ENCODE results near the gene SEC23A. TPM values are rescaled to one million over a fixed set of nuclear protein-coding genes. Genes with fewer than 3 reads are reported as not detected.

Gene SEC23A
- total and polyA plus RNA-seq, 2 of the 13 experiments (the other 11 are each of a cell fraction or from before 2014, with no cell fraction given), result 403 to 887 TPM

DNA sequence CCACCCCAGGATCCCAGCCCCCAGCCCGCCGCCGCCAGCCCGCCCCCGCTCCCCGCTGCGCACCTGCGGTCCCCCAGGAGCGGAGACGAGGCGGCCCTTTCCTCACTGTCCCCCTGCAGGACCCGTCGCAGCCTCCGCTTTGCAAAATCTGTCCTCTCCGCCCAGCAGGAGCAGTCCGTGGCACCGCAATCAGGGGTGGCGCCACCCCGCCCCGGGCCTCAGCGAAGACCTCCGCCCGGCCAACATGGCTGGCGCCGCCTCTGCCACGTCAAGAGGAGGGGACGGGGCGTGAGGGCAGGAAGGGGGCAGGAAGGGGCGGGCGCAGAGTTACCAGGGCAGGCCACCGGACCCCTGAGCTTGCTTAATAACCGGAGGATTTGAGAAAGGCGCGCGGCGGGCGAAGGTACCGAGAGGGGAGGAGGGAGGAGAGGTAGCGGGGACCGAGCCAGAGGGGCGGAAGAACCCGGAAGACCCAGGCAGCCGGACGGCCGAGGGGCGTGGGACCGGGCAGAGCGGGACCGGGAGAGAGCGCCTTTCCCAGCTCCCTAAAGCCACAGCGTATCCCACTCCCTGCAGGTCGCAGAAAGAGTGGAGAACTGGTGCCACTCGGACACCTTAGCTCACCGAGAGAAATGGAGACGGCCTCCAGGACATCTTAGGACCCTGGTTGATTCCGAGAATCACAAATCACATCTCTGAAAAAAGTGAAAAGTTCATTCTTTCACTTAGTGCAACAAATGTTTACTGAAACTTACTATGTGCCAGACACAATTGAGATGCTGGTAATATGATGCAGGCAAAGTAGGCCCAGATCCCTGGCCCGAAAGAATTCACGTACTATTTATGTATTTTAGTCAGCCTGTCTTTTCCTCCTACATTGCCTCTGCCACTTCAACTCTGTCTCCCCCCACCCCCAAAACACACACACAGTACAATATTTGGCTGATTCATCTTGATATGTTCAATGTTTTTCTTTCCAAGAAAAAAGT, at the start of gene SEC23A (continued):
- TF ChIP-seq, protein P1, sequence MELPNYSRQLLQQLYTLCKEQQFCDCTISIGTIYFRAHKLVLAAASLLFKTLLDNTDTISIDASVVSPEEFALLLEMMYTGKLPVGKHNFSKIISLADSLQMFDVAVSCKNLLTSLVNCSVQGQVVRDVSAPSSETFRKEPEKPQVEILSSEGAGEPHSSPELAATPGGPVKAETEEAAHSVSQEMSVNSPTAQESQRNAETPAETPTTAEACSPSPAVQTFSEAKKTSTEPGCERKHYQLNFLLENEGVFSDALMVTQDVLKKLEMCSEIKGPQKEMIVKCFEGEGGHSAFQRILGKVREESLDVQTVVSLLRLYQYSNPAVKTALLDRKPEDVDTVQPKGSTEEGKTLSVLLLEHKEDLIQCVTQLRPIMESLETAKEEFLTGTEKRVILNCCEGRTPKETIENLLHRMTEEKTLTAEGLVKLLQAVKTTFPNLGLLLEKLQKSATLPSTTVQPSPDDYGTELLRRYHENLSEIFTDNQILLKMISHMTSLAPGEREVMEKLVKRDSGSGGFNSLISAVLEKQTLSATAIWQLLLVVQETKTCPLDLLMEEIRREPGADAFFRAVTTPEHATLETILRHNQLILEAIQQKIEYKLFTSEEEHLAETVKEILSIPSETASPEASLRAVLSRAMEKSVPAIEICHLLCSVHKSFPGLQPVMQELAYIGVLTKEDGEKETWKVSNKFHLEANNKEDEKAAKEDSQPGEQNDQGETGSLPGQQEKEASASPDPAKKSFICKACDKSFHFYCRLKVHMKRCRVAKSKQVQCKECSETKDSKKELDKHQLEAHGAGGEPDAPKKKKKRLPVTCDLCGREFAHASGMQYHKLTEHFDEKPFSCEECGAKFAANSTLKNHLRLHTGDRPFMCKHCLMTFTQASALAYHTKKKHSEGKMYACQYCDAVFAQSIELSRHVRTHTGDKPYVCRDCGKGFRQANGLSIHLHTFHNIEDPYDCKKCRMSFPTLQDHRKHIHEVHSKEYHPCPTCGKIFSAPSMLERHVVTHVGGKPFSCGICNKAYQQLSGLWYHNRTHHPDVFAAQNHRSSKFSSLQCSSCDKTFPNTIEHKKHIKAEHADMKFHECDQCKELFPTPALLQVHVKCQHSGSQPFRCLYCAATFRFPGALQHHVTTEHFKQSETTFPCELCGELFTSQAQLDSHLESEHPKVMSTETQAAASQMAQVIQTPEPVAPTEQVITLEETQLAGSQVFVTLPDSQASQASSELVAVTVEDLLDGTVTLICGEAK (IDR thresholded peaks at IDR 0.05), result peak; percentile 13; the same call in 1 of the 2 replicates
- TF ChIP-seq, protein P1 (CRISPR knock-in tag; IDR thresholded peaks at IDR 0.05), result peak; percentile 92
- TF ChIP-seq ESRRA (CRISPR knock-in tag; IDR thresholded peaks at IDR 0.05; ENCODE audit: low read depth) (peak; percentile 87), ZNF670 (CRISPR knock-in tag; IDR thresholded peaks at IDR 0.05; ENCODE audit: borderline replicate concordance) (peak; percentile 92; the same call in 1 of the 2 replicates), ADNP (CRISPR knock-in tag; IDR thresholded peaks at IDR 0.05) (0 out of 2 replicates have a peak, but pooled peaks have one; percentile 9), NR2F1 (CRISPR knock-in tag; IDR thresholded peaks at IDR 0.05) (peak; percentile 47 to 74; a peak in 1 of 4 replicates), EEA1 (CRISPR knock-in tag; IDR thresholded peaks at IDR 0.05; ENCODE audit: borderline replicate concordance) (peak; percentile 82), ZNF33B (CRISPR knock-in tag; IDR thresholded peaks at IDR 0.05) (peak; percentile 99), ZNF274 (CRISPR knock-in tag; IDR thresholded peaks at IDR 0.05) (peak; percentile 99), ZGPAT (CRISPR knock-in tag; IDR thresholded peaks at IDR 0.05) (peak; percentile 99), CC2D1A (CRISPR knock-in tag; IDR thresholded peaks at IDR 0.05) (peak; percentile 91; the same call in 1 of the 2 replicates), TCF7 (IDR thresholded peaks at IDR 0.05; ENCODE audit: low read depth) (peak; percentile 6; the same call in 1 of the 2 replicates), MXD1 (CRISPR knock-in tag; IDR thresholded peaks at IDR 0.05) (peak; percentile 98), KLF16 (CRISPR knock-in tag; IDR thresholded peaks at IDR 0.05) (peak; percentile 9 to 99)
- TF ChIP-seq, protein P2, sequence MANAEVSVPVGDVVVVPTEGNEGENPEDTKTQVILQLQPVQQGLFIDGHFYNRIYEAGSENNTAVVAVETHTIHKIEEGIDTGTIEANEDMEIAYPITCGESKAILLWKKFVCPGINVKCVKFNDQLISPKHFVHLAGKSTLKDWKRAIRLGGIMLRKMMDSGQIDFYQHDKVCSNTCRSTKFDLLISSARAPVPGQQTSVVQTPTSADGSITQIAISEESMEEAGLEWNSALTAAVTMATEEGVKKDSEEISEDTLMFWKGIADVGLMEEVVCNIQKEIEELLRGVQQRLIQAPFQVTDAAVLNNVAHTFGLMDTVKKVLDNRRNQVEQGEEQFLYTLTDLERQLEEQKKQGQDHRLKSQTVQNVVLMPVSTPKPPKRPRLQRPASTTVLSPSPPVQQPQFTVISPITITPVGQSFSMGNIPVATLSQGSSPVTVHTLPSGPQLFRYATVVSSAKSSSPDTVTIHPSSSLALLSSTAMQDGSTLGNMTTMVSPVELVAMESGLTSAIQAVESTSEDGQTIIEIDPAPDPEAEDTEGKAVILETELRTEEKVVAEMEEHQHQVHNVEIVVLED (CRISPR knock-in tag; IDR thresholded peaks at IDR 0.05; ENCODE audit: borderline replicate concordance), result peak; percentile 92; the same call in 1 of the 2 replicates
